Mesendoderm (in vitro differentiated cells): Measurements from ENCODE around the gene HOXA5.

Experiments
- DNase-seq: peaks from one replicate; pipeline ENCODE4 v3.0.0; 2013
- H2AK5ac ChIP-seq: 2 replicates; pipeline ENCODE4 v1.6.1; 2013; ENCODE audit warnings: low read length, inconsistent platforms
- H2BK120ac ChIP-seq: 2 replicates; pipeline ENCODE4 v1.6.1; 2013; ENCODE audit warnings: low read depth, mild to moderate bottlenecking, low read length, moderate library complexity, mixed read lengths
- H2BK15ac ChIP-seq: replicated peaks from 2 replicates; pipeline ENCODE4 v1.6.1; 2013; ENCODE audit warnings: low read depth, mild to moderate bottlenecking, moderate library complexity
- H2BK5ac ChIP-seq: 2 replicates; pipeline ENCODE4 v1.6.1; 2013; ENCODE audit warnings: low read length, inconsistent platforms
- H3K18ac ChIP-seq: 2 replicates; pipeline ENCODE4 v1.6.1; 2013; ENCODE audit warnings: mild to moderate bottlenecking, low read length, mixed read lengths
- H3K23ac ChIP-seq: one replicate; pipeline ENCODE4 v1.6.1; 2013; ENCODE audit warnings: low read length
- H3K27ac ChIP-seq: 2 replicates; pipeline ENCODE4 v1.5.1; 2013; ENCODE audit warnings: low read depth, mild to moderate bottlenecking, inconsistent platforms, low read length, moderate library complexity
- H3K27me3 ChIP-seq: 2 replicates; pipeline ENCODE4 v1.6.1; 2013; ENCODE audit warnings: low read length, control low read depth, mild to moderate bottlenecking, inconsistent platforms; ENCODE audit not compliant: insufficient read depth, poor library complexity
- H3K36me3 ChIP-seq: 2 replicates; pipeline ENCODE4 v1.6.1; 2013; ENCODE audit warnings: low read length, inconsistent platforms; ENCODE audit not compliant: control insufficient read depth, insufficient read depth
- H3K4ac ChIP-seq: one replicate; pipeline ENCODE4 v1.6.1; 2013; ENCODE audit warnings: low read depth, mild to moderate bottlenecking, low read length, moderate library complexity
- H3K4me1 ChIP-seq: 2 replicates; pipeline ENCODE4 v1.6.1; 2013; ENCODE audit warnings: low read depth, low read length, inconsistent platforms; ENCODE audit not compliant: control insufficient read depth
- H3K4me2 ChIP-seq: 2 replicates; pipeline ENCODE4 v1.6.1; 2013; ENCODE audit warnings: low read length
- H3K4me3 ChIP-seq: 2 replicates; pipeline ENCODE4 v1.5.1; 2013; ENCODE audit warnings: mild to moderate bottlenecking, low read length
- H3K56ac ChIP-seq: one replicate; pipeline ENCODE4 v1.6.1; 2013; ENCODE audit warnings: low read length
- H3K79me1 ChIP-seq: 2 replicates; pipeline ENCODE4 v1.6.1; 2013; ENCODE audit warnings: low read length, inconsistent platforms
- H3K79me2 ChIP-seq: 2 replicates; pipeline ENCODE4 v1.6.1; 2013; ENCODE audit warnings: mild to moderate bottlenecking, low read length; ENCODE audit not compliant: control insufficient read depth, insufficient read depth
- H3K9ac ChIP-seq: 2 replicates; pipeline ENCODE4 v1.6.1; 2013; ENCODE audit warnings: low read length, inconsistent platforms
- H4K5ac ChIP-seq: one replicate; pipeline ENCODE4 v1.6.1; 2013; ENCODE audit warnings: low read length
- H4K8ac ChIP-seq: one replicate; pipeline ENCODE4 v1.6.1; 2013; ENCODE audit warnings: low read depth, mild to moderate bottlenecking, control low read depth, low read length, moderate library complexity
- WGBS: extraction: QIAGEN DNeasy Blood & Tissue Kit; methylation state at CpG from one replicate; pipeline ENCODE4 v1.1.7; 2013; ENCODE audit warnings: low lambda C conversion rate, missing lambda C conversion rate; ENCODE audit not compliant: insufficient coverage; ENCODE audit errors: extremely low coverage; 5-methylcytosine and 5-hydroxymethylcytosine counted together

HOXA5 gene

DNA sequence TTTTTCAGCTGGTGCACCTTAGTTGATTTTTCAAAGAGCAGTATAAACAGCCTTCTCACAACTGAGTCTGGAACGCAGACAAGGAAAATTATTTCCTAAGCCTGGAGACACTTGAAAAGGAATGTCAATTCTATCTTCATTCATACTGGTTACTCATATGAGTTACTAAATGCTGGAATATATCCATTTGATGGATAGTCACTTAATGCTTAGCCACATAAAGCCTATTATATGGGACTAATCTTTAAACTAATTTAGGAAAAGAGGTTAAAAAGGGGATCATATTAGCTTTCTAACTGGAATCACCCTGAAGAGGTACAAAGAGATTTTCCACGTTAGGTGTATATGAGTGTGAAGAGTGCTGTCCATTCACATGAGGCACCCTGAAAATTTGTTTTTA lies 11.3 kb downstream of the HOXA5 start:
- DNase-seq: no peak
- Histone ChIP-seq H3K23ac (no peak overlapping the region), H3K27me3 (peaks cover 88% of the 10 kb centered on the region), H4K8ac (no peak overlapping the region), H3K27ac (no peak overlapping the region), H4K5ac (no peak overlapping the region), H3K4me3 (no peak overlapping the region), H3K9ac (no peak overlapping the region), H3K79me2 (no peaks in the 10 kb centered on the region), H3K4me2 (no peak overlapping the region), H3K18ac (no peak overlapping the region), H2AK5ac (no peak overlapping the region), H3K36me3 (no peaks in the 10 kb centered on the region), H2BK15ac (no peak overlapping the region), H3K56ac (no peak overlapping the region), H2BK5ac (no peak overlapping the region), H3K4ac (no peak overlapping the region), H3K79me1 (no peaks in the 10 kb centered on the region), H3K4me1 (no peaks in the 10 kb centered on the region), H2BK120ac (no peak overlapping the region)
- no CpG with 5 or more reads among the region's 2 CpGs for WGBS

DNA sequence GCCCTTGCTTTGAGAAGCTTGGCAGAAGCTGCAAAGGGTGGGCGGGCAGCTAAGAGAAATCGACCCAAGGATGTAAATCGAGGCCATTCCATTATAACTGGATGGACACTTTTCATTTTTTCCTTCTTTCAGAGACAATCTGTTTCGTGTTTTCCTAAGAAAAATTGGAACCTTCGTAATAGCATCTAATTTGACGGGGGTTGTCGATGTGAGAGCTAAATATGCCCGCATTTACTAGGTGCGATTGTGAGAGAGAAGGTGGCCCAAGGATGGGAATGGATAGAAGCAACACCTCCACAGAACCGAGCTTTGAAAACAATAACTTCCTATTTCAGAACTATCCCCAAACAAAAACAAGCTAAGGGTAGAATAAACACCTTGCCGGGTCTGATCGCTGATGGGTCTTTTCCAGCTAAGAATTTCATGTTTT lies 12.1 kb downstream of the HOXA5 start:
- Histone ChIP-seq H3K18ac (no peak overlapping the region), H3K27me3 (peaks cover 88% of the 10 kb centered on the region), H3K56ac (peak overlapping the region; percentile 73), H3K4me2 (peak overlapping the region; percentile 89), H2BK5ac (no peak overlapping the region), H4K8ac (no peak overlapping the region), H4K5ac (no peak overlapping the region), H3K9ac (peak overlapping the region; percentile 41), H3K79me1 (no peaks in the 10 kb centered on the region), H2BK120ac (no peak overlapping the region), H2AK5ac (no peak overlapping the region), H3K23ac (no peak overlapping the region), H3K4me1 (no peaks in the 10 kb centered on the region), H3K27ac (no peak overlapping the region), H3K79me2 (no peaks in the 10 kb centered on the region), H2BK15ac (no peak overlapping the region), H3K4me3 (no peak overlapping the region), H3K36me3 (no peaks in the 10 kb centered on the region), H3K4ac (no peak overlapping the region)
- DNase-seq: no peak
- whole genome bisulfite sequencing: no CpG with 5 or more reads among the region's 12 CpGs

DNA sequence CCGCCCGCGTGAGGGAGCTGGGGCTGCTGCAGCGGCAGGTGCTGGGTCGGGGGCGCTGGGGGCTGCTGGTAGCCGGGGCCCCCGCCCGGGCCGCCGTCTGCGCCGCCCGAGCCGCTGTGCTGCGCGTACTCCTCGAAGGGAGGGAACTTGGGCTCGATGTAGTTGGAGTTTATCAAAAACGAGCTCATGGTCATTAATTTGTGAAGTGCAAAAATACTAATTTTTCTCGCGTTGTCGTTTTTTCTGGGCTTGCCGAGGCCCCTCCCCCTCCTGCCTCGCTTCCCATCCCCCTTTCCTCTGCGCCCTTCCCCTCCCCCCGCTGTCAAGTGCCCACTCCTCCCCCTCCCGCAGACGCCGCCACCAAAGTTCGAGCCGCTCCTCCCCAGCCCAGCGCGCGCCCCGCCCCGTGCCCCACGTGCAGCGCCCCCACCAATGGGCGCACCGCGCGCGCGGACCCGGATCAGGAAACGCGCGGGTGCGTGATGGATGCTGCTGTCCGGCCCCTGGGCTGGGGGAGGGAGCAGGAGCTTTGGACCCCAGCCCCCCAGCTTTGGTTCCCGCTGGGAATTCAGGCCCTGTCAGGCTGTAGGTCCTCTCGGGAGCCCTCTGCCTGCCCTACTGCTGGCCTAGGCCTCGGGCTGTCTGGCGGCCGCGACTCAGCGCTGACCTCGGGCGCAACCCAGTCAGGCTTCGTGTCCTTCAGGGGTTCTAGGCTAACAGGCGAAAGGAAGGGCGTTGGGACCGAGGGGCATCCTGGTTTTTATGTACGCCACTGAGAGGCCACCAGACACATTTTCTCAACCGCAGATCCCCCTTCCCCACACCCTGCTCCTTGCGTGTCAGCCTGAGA lies 12.7 kb downstream of the HOXA5 start, which contains the start of gene HOXA4:
Gene HOXA4, minus strand, starts transcription at position 218 of the 850 bp plus-strand sequence. Its CDS starts 24 bp downstream, at position 194.
- no CpG with 5 or more reads among the region's 67 CpGs for WGBS

DNA sequence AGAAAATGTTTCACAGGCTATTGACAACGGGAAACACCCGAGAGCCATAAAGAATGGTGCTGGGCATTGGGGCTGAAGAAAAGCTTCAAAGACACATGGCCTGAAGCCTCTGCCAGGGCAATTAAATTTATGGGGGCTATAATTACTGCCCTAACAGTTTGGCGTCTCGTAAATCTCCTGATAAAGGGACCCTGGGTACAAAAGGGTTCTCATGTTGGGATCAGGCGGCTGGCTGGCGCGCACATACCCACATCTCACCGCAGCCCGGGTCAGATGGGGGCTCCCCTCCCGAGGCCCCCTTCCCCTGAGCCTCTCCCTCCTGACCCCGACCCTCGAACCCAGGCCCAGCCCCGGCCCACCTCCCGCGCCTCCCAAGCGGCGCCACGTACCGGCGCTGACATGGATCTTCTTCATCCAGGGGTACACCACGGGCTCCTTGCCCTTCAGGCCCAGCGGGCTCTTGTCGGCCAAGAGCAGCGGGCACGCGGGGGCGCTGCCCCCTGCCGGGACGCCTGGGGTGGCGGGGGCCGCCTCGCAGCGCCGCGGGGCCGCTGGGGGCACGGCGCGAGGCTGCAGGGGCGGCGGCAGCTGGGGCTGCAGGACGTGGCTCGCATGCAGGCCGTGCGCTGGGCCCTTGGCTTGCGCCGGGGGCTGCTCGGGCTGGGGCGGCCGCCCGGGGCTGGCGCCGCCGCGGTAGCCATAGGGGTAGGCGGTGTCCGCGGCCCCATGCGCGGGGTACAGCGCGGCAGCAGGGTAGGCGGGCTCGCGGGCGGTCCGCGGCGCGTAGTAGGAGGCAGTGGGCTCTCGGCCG lies 13.5 kb downstream of the HOXA5 start:
- H3K4me2 ChIP-seq: peak overlapping the region; percentile 40
- no CpG with 5 or more reads among the region's 72 CpGs for WGBS
- peaks cover 89% of the 10 kb centered on the region for H3K27me3 ChIP-seq
- H2BK5ac ChIP-seq: no peak overlapping the region
- H2BK120ac ChIP-seq: no peak overlapping the region
- no peak overlapping the region for H4K8ac ChIP-seq
- no peak overlapping the region for H2BK15ac ChIP-seq
- no peak overlapping the region for H3K23ac ChIP-seq
- DNase-seq: no peak
- H3K36me3 ChIP-seq: no peaks in the 10 kb centered on the region
- H3K79me1 ChIP-seq: no peaks in the 10 kb centered on the region
- H3K4ac ChIP-seq: no peak overlapping the region
- no peak overlapping the region for H3K27ac ChIP-seq
- H4K5ac ChIP-seq: no peak overlapping the region
- H3K9ac ChIP-seq: no peak overlapping the region
- no peak overlapping the region for H2AK5ac ChIP-seq
- H3K18ac ChIP-seq: no peak overlapping the region
- H3K4me1 ChIP-seq: no peaks in the 10 kb centered on the region
- H3K79me2 ChIP-seq: no peaks in the 10 kb centered on the region
- H3K56ac ChIP-seq: no peak overlapping the region
- no peak overlapping the region for H3K4me3 ChIP-seq

More for the DNA sequence above, 12.7 kb downstream of the HOXA5 start, which contains the start of gene HOXA4:
- H3K18ac ChIP-seq: no peak within 1 kb of the TSS
- H3K4ac ChIP-seq: no peak within 1 kb of the TSS
- H4K5ac ChIP-seq: no peak within 1 kb of the TSS
- H3K4me1 ChIP-seq: no peaks in the 10 kb centered on the region
- H3K27me3 ChIP-seq: peaks cover 89% of the 10 kb centered on the region
- no peak within 1 kb of the TSS for H2BK5ac ChIP-seq
- H3K27ac ChIP-seq: no peak within 1 kb of the TSS
- H2AK5ac ChIP-seq: no peak within 1 kb of the TSS
- H2BK120ac ChIP-seq: no peak within 1 kb of the TSS
- H3K23ac ChIP-seq: no peak within 1 kb of the TSS
- no peaks in the 10 kb centered on the region for H3K79me2 ChIP-seq
- peak within 1 kb of the TSS; percentile 41 for H3K9ac ChIP-seq
- H3K56ac ChIP-seq: peak within 1 kb of the TSS; percentile 73
- peak; percentile 86 for DNase-seq
- peak within 1 kb of the TSS; percentile 51 for H3K4me3 ChIP-seq
- no peaks in the 10 kb centered on the region for H3K79me1 ChIP-seq
- H2BK15ac ChIP-seq: no peak within 1 kb of the TSS
- H3K36me3 ChIP-seq: no peaks in the 10 kb centered on the region
- peak within 1 kb of the TSS; percentile 89 for H3K4me2 ChIP-seq
- no peak within 1 kb of the TSS for H4K8ac ChIP-seq

DNA sequence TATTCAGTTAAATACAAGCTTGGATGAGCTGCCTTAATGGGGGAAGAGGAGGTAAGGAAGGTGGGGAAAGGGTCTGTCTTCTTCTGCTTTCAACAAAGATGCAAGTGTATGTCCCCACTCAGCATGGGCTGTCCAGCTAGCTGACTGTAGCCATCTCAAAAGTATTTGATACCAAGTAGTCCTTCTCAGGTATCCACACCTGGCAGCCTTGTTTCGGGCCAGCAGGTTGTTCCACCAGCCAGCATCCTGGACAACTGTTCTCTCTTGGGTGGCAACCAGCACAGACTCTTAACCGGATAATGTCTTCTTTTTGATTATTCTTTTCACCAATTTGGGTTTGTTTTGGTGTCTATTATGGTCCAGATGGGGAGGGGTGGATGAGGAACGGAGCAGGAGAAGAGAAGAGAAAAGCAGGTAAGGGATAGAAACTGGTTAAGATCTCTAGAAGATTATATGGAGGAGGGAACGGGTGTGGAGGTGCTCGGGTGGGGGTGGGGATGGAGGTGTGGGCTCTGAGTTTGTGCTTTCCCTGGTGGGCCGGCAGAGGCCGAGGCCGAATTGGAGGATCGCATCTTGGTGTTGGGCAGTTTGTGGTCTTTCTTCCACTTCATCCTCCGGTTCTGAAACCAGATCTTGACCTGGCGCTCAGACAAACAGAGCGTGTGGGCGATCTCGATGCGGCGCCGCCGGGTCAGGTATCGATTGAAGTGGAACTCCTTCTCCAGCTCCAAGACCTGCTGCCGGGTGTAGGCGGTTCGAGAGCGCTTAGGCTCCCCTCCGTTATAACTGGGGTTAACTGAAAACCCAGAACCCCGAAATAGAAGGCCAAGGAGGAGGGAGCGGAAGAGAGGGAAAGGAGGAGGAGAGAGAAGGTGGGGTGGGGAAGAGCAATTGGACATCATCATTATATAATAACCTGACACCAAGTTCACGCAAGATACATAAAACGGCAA lies 14.4 kb downstream of the HOXA5 start:
- Histone ChIP-seq H3K4ac (no peak overlapping the region), H3K56ac (no peak overlapping the region), H2BK15ac (no peak overlapping the region), H3K27ac (no peak overlapping the region), H2AK5ac (no peak overlapping the region), H3K9ac (no peak overlapping the region), H4K8ac (no peak overlapping the region), H3K27me3 (peaks cover 90% of the 10 kb centered on the region), H3K4me2 (no peak overlapping the region), H3K18ac (no peak overlapping the region), H3K79me2 (no peaks in the 10 kb centered on the region), H2BK5ac (no peak overlapping the region), H3K79me1 (no peaks in the 10 kb centered on the region), H3K4me3 (no peak overlapping the region), H3K36me3 (no peaks in the 10 kb centered on the region), H4K5ac (no peak overlapping the region), H3K4me1 (no peaks in the 10 kb centered on the region), H3K23ac (no peak overlapping the region), H2BK120ac (no peak overlapping the region)
- DNase-seq: no peak
- no CpG with 5 or more reads among the region's 28 CpGs for WGBS
